Right forelimb (tissue), 1 donor: ENCODE results near the gene ARPIN.
"Not testable (repeated sequence)": the region's sequence is repeated elsewhere in the genome, so short reads cannot be mapped to it uniquely, and the experiment has no call there.

ENCODE experiments used
- DNase-seq: peaks from one replicate; pipeline ENCODE4 v3.0.0-alpha.2; 2018

ARPIN gene

DNA sequence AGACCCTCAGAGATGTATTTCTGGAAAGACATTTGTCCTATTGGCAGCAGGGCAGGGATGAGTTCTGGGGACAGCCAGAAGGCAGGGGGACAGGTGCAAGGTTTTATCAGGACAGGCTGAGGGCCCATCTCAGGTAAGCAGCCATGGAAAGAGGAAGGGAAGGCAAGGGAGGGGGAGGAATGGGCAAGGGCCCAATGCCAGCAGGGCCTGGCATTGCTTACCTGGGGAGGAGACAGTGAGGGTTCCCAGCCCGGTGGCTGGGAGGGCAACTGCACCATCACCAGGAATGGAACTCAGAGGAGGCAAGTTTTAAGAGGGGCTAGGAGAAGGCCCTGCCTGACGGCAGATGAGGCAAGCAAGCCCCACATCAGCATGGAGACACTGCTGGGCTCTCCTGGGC, 3.1 kb downstream of the ARPIN start:
- DNase-seq, result no peak

DNA sequence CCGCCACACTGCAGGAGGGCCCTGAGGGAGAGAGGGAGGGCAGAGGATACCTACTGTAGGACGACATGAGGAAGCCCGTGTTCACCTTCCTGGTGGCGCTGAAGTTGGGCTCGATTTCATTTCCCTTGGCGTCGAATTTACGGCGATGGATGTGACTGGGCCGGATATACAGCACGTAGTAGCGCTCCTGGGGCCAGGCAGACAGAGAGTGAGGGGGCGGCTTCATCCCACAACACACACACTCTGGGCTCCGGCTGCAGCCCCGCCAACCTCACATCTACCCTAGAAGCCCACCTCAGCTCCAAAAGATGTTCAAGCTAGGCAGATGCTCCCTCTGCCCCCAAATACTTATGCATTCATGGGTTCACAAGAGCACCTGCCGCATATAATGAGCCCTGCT, 4.5 kb downstream of the ARPIN start:
- no peak for DNase-seq

DNA sequence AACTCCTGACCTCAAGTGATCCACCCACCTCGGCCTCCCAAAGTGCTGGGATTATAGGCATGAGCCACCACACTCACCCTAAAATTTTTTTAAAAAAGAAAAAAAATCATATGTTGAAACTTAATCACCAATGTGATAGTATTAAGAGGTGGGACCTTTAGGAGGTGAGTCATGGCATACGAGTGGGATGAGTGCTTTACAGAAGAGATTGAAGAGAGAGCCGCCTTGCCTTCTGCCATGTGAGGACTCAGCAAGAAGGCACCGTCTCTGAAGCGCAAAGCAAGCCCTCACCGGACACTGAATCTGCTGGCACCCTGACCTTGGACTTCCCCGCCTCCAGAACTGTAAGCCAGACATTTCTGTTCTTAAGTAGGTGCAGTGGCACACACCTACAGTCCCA, 5.5 kb downstream of the ARPIN start:
- no peak for DNase-seq

DNA sequence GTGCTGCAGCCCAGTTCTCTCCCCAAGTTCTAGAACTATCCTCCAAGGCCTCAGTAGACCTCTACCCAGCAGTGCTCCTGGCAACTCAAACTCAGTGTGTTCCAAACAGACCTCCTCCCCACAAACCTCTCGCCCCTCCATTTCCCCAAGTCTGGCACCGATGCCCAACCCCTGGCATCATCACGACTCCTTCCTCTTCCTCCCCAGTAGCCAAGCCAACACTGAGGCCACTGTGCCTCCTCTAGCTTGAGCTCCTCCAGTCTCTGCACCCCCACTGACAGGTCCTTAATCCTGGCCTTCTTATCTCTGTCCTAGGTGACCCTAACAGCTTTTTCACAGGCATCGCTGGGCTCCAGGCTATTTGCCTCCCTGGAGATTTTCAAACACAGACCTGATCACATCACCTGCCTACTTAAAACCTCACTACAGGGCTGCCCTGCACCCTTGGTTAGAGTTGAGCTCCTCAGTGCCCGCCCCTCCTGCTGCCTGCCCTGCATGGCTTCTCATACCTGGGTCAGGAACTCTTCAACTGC, 6.8 kb downstream of the ARPIN start:
- DNase-seq, result no peak

DNA sequence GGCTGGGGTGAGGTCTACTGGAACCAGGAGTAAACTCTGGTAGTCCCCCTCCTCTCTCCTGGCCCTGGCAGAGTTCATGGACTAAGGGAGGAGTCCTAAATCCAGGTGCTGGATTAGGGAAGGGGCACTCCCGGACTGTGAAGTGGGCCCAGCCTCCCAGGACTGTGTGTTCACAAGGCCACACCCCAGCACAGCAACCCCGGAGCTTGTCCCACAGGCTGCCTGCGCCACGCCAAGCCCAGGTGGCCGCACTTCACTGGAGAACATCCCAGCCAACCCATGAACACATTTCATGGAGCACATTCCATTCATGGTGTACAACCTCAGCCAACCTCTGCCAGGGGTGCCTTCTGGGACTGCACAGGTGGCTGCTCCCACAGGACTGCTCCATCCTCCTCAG, 8.2 kb downstream of the ARPIN start:
- DNase-seq, result no peak

DNA sequence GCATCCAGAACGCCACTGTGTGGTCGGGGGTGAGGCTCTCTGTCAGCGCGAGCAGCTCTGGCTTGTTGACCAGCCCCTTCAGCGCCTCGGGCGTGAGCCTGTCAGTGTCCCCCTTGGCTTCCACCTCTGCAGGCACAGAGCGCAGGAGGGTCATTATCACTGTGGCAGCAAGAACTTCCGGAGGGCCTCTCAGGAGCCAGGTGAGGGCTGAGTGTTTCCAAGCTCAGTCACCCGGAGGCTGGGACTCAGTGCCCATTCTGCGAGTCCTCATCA, 9.0 kb downstream of the ARPIN start:
- no peak for DNase-seq

DNA sequence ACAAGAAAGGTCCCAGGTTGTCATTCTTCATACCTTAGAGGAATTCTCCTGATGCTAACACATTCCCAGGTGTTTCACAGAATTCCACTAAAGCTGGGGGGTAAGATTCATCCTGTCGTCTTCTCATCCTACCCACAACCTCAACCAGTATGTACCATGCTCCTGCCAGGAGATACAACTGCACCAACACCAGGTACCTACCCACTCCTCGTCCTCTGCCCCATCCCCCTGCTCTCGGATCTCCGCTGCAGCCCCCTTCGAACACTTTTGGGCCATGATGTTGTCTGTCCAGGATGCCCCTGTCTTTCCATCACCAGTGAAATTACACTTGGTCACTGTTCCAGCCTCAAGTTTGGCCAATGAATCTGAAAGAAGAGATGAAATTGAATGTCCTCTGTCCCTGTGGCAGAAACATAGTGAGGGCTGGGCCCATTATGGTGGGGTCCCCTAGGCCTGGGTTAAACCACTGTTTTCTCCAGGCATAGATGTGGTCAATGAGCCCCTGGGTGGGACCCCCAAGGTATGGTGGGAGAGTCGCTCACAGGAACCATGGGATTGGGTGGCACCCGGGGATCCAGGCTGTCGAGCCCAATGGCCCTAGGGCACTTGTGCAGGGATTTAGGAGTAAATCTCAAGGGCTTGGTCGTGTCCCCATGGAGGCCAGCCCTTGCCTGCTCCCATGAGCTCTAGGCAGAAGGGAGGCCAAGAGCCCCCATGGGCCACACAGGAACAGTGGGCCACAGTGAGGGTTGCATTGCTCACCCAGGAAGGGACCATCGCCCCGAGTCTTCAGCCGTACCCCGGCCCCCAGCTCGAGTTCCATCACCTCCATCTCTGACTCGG, 9.5 kb downstream of the ARPIN start:
- no peak for DNase-seq

DNA sequence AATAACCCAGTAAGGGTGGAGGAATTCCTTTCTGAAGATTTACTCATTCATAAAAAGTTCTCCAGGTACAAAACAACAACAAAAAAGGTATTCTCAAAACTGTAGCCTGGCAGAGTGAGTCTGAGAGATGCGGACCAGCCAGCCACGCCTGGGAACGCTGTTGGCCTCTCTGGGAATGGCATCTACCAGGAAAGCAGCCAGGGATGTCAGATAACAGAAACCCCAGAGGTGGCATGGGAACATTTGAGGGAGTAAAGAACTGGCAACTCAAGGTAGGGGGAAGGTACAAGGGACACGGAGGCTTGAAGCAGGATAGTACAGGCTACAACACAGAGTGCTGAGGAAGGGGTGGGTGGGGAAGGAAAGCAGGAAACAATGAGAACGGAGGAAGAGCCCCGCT, 11.9 kb downstream of the ARPIN start:
- DNase-seq, result no peak

DNA sequence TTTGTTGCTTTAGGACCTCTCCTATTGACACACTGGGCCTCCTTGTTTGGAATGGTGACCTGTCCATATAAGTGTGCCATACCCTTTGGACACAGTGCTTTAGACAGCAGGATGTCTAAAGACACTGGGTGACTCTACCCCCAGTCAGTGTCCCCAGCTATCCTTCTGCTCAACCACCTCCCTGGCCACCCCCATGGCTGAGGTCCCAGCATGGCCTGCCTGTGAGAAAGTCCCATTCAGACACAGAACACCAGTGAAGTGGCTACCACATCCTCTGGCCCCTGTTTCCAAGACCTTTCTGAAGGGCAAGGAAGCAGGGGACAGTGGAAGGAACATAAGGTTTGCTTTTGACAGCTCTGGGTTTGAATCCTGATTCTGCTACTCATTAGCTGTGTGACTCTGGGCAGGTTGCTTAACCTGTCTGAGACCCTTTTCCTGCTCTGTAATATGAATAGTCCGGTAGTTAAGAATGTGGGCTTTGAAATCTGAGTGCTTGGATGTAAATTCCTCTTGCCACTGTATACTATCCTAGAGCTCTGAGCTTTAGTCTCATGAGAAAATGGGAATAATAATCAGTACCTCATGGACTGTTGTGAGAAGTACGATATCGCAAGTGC, 12.7 kb downstream of the ARPIN start:
- no peak for DNase-seq

DNA sequence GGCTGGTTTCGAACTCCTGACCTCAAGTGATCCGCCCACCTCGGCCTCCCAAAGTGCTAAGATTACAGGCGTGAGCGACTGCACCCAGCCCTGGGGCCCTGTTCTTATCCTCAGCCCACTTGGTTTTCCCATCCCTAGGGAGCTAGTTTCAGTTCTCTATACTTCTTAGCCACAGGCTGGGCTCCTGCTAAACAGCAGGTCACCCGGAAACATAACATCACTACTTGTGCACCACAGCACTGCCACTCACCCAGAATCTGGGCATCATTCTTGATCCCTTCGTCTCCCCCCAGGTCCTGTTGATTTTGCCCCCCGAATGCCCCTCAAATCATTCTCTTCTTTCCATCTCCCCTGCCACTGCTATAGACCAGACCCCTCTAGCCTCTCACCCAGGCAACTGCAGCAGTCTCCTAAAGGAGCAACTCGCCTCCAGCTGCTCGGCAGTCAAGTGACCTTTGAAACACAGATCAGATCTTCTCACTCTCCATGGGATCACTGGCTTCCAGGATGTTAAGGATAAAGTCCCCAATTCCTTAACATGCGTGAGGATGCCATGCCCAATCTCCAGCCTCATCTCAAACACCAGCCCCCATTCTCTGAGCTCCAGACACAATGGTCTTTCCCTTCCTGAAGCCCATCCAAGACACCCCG, 13.3 kb downstream of the ARPIN start:
- no peak for DNase-seq

DNA sequence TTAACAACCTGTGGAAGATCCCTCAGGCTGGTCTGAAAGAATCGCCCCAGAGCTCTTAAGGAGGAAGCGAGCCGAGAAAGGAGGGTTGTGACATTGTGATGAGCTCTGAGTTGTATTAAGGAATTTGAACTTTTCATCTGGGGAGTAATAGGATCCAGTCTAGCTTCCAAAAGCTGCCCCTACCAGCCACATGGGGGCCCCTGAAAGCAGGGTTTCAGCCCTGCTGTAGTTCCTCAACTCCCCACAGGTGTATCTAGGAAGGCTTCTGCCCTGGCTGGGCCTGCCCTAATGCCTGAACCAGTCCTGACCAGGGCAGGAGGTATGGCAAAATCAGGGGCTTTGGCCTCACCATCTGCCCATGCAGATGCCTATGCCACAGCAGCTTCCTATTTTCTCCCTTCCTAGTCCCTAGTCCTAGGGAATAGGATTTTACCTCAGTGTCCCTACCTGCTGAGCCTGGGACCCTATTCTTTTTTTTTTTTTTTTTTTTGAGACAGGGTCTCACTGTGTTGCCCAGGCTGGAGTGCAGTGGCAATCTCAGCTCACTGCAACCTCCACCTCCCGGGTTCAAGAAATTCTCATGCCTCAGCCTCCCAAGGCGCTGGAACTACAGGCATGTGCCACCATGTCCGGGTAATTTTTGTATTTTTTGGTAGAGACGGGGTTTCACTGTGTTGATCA, 14.0 kb downstream of the ARPIN start:
- no peak for DNase-seq

DNA sequence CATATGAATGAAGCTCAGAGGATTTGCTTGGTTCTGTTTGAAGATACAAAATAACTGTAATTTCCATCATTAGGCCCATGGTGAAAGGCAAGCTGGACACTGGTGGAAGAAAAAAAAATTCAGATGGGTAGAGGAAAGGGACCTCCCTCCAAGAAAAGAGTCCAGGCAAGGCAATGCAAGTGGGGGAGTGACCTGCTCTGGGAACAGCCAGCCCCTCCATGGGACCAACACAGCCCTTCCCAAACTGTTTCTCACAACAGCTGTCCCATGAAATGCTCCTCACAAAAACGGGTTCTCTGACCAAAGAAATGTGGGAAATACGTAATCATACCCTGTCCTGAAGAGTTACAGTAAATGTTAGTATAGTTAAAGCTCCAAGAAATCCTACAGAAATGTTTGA, 14.6 kb downstream of the ARPIN start:
- DNase-seq, result no peak

DNA sequence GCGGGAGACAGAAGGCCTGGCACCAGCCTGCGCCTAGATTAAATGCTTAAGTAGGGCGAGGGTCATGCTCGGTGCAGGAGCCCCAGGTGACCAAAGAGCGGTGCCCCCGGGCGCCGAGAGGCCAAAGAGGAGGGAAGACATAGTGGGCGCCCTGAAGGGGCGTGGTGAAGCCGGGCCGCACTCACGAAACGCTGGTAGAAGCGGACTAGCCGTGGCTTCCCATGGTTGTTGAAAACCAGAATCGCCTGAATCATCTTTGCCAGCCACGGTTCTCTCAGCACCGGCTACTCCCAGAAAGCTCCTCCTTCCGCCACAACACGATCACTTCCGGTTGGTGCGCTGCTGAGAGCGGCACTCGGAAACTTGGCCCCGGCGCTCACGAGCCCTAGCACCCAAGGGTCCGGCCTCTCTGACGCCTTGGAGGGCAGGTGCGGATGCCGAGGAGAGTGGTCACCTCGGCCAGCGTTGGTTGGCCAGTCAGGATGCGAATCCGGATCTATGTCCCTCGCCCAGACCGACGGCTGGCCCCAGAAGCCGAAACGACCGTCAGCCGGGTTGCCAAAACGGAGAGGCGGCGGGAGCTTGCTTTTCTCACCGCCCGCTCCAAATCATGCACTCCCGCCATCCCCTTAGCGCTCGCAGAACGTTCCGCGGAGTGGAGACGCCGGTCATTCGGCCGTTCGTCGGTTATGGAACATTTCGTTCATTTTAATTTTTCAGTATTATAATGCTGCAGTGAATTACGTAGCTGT, 18.9 kb downstream of the ARPIN start, which contains the start of gene AP3S2:
Gene AP3S2 (minus strand): TSS at position 299 of the 752 bp plus-strand sequence. CDS start 45 bp downstream, at position 254.
- peak; percentile 95 for DNase-seq

DNA sequence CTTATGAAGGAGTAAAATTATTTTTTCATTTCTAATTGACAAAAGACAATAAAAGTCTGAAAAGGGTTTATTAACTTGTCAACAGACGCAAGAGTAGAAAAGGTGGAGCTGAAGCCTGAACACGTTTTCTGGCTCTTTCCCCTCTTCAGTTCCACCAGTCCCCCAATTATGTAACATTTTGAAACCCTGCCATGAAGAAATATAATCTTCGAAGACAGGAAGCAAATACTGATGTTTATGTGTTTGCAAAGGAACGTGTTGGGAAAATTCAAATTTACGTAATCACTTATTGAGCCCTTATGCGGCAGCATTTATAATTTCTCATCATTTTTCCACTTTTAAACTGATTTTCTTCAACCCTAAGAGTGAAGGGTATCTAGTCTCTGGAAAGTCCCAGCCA, 19.7 kb downstream of the ARPIN start:
- DNase-seq, result no peak

DNA sequence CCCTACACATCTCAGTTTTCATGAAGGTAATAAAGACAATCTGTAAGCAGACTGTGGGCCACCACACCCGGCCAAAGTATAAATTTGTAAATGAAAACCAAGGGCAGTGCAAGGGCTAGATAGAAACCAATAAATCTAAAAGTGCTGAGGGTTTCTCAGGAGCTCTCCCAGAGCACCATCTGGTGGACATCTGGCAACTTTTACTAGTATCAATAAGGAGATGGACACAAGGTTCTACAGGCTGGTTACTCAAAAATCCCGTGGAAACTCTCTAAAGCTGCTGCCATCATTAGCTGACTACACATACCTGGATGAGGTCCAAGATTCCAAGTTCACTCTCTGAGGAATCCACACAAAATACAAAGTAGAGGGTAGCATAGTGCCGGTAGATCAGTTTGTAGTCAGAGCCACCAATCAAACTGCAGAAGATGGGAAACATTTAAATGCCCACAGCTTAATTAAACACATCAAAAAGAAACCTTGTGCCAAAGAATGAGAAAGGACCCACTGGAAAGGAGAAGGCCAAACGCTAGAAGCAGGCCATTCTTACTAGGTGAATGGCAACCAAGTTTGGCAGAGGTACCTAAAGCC, 24.4 kb downstream of the ARPIN start:
- no peak for DNase-seq

DNA sequence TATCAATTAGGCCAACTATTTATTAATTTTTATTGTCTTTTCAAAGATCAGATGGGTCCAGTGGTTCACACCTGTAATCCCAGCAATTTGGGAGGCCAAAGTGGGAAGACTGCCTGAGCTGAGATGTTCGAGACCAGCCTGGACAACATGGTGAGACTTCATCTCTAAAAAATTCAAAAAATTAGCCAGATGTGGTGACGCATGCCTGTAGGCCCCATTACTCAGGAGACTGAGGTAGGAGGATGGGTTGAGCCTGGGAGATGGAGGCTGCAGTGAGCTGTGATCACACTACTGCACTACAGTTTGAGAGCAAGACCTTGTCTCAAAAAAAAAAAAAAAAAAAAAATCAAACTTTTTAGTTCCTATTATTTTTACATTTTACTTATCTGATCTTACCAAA, 27.1 kb downstream of the ARPIN start:
- no peak for DNase-seq

DNA sequence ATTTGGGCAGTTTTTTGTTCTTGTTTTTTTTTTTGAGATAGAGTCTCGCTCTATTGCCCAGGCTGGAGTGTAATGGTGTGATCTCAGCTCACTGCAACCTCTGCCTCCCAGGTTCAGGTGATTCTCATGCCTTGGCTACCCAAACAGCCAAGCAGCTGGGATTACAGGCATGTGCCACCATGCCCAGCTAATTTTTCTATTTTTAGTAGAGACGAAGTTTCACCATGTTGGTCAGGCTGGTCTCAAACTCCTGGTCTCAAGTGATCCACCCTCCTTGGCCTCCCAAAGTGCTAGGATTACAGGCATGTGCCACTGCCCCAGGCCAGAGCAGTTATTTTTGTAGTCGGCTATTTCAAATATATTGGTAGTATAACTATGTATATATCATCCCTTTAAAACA, 27.6 kb downstream of the ARPIN start:
- not testable (repeated sequence) for DNase-seq

DNA sequence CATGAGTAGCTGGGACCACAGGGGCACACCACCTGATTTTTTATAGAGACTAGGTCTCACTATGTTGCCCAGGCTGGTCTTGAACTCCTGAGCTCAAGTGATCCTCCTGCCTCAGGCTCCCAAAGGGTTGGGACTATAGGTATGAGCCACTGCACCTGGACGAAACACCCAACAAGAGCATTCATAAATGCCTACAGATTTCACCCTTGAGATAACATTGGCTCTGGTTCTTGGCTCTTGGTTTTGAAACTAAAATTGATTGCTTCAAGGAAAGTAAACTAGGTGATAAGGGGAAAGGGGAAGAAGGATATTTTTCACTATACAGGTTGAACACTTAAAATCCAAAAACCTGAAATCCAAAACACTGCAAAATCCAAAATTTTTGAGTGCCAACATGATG, 29.2 kb downstream of the ARPIN start:
- DNase-seq, result no peak

DNA sequence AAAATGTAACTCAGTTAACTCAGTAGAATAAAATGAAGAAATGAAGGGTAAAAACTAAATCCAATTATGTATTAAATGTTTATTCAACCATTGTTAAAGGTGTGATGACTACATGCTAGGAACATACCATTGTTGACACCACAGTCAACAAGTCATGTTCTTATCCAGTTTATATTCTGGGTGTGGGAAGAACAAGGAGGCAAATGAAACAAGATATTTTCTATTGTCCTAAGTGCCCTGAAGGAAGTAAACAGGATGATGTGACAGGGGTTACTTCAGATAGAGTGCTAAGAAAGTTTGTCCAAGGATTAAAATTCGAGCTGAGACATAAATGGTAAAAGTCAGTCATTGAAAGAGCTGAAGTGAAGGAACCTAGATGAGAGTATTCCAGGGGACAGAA, 32.0 kb downstream of the ARPIN start:
- DNase-seq, result no peak

DNA sequence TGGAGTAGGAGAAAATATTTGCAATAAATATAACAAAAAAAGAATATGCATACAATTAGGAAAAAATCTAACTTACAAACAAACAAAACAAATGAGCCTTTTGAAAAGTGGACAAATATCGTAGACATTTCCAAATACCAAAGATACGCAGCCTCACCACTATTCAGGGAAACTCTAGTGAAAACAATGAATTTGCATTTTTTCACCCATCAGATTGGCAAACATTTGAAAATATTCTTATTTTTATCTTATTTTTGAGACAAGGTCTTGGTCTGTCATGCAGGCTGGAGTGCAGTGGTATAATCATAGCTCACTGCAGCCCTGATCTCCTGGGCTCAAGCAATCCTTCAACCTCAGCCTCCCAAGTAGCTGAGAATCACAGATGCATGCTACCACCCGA, 34.4 kb downstream of the ARPIN start:
- no peak for DNase-seq

DNA sequence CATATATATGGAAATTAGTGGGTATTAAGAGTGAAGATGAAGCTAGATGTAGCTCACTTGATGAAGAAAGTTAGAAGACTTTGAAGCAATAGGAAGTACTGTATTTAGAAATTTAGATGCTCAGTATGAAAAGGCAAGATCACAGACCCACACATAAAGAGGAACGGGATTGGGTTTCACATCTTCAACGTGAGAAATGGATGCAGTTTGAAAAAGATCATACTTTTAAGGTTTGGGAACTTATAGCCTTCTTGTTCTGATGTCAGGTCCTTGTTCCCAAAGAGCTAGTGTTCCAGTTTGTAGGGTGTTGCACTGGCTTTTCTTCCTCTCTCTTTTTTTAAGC, 35.7 kb downstream of the ARPIN start:
- DNase-seq, result no peak

DNA sequence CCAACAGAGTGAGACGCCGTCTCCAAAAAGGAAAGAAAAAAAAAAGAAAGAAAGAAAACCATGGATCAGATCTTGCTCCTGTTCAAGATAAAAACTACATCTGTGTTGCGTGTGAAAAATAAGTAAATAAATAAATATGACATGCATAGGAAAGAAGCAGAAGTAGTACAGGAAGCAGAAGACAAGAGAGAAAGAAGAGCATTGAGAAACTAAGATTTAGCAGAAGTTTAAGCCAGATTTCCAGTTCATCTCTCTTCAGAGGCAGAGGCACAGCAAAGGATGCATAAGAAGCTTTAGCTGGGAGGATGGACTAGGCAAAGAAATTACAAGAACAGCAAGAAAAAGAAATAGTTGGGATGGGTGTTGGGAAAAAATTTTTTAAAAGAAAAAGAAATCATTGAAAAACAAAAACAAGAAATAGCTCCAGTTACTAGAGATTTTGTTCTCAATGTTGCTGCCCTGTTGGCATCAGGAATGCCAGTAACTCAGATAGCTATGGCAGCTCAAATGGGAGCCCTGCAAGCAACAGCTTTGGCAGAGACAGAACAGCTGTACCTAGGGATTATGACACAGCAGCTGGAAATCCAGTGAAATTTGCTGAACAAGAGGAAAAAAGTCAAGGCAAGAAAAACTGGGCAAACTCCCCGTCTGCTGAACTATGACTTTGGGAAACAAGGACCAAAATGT, 36.2 kb downstream of the ARPIN start:
- no peak for DNase-seq
